Mesenchymal stem cell (in vitro differentiated cells and primary cell): ENCODE measurements around the gene PPP1R12B.
A peak's percentile ranks its signal among the peaks of the same experiment; 100 is the strongest.
"Not testable (repeated sequence)": the region's sequence is repeated elsewhere in the genome, so short reads cannot be mapped to it uniquely, and the experiment has no call there.

Experiments used
- DNase-seq: peaks from one replicate; pipeline ENCODE4 v3.0.0-alpha.2; 2013
- H2AFZ ChIP-seq: one replicate; pipeline ENCODE4 v1.6.1; 2013; ENCODE audit warnings: low read depth, mild to moderate bottlenecking, control low read depth, inconsistent platforms, low read length, moderate library complexity
- H2AK5ac ChIP-seq: 2 replicates; pipeline ENCODE4 v1.6.1; 2013; ENCODE audit warnings: low read length, moderate library complexity, mild to moderate bottlenecking, inconsistent platforms; ENCODE audit not compliant: severe bottlenecking
- H2BK120ac ChIP-seq: one replicate; pipeline ENCODE4 v1.6.1; 2013; ENCODE audit warnings: low read depth, mild to moderate bottlenecking, inconsistent platforms, low read length, moderate library complexity
- H2BK12ac ChIP-seq, 2 experiments: one replicate each; pipeline ENCODE4 v1.6.1; 2013; ENCODE audit warnings: inconsistent platforms in 2 of 2, low read length in 2 of 2, mild to moderate bottlenecking in 2 of 2, moderate library complexity in 2 of 2, control low read depth in 1 of 2
- H2BK15ac ChIP-seq: one replicate; pipeline ENCODE4 v1.6.1; 2013; ENCODE audit warnings: mild to moderate bottlenecking, low read depth, inconsistent platforms; ENCODE audit not compliant: poor library complexity, severe bottlenecking
- H2BK5ac ChIP-seq: 2 replicates; pipeline ENCODE4 v1.6.1; 2013; ENCODE audit warnings: low read depth, mild to moderate bottlenecking, low read length, control low read depth, inconsistent platforms; ENCODE audit not compliant: poor library complexity, severe bottlenecking
- H3K14ac ChIP-seq, 2 experiments: one replicate each; pipeline ENCODE4 v1.6.1; 2013; ENCODE audit warnings: inconsistent platforms in 2 of 2, low read length in 2 of 2, control low read depth in 1 of 2, mild to moderate bottlenecking in 1 of 2, moderate library complexity in 1 of 2
- H3K18ac ChIP-seq, 2 experiments: one replicate each; pipeline ENCODE4 v1.6.1; 2013; ENCODE audit warnings: inconsistent platforms in 2 of 2, low read length in 2 of 2, control low read depth in 1 of 2, low read depth in 1 of 2, mild to moderate bottlenecking in 1 of 2
- H3K23ac ChIP-seq, 2 experiments: one replicate each; pipeline ENCODE4 v1.6.1; 2013; ENCODE audit warnings: inconsistent platforms in 2 of 2, low read length in 2 of 2, mild to moderate bottlenecking in 2 of 2, moderate library complexity in 2 of 2, control low read depth in 1 of 2
- H3K27ac ChIP-seq: 2 replicates; pipeline ENCODE4 v1.5.1; 2013; ENCODE audit warnings: mild to moderate bottlenecking, moderate library complexity, low read length, control low read depth, inconsistent platforms; ENCODE audit not compliant: poor library complexity, severe bottlenecking
- H3K27me3 ChIP-seq, 2 experiments: 2 replicates each; pipeline versions ENCODE4 v1.6.1 to v1.7.0; 2013; ENCODE audit warnings: low read length in 2 of 2, mild to moderate bottlenecking in 2 of 2, moderate library complexity in 2 of 2, control low read depth in 1 of 2, inconsistent platforms in 1 of 2; ENCODE audit not compliant: control insufficient read depth in 1 of 2, insufficient read depth in 1 of 2
- H3K36me3 ChIP-seq, 2 experiments: 2 replicates each; pipeline versions ENCODE4 v1.6.1 to v1.7.0; 2013; ENCODE audit warnings: low read length in 2 of 2, control low read depth in 1 of 2, inconsistent platforms in 1 of 2, low read depth in 1 of 2, mild to moderate bottlenecking in 1 of 2; ENCODE audit not compliant: insufficient read depth in 2 of 2, control insufficient read depth in 1 of 2
- H3K4ac ChIP-seq, 2 experiments: one replicate each; pipeline ENCODE4 v1.6.1; 2013; ENCODE audit warnings: inconsistent platforms in 2 of 2, low read length in 2 of 2, mild to moderate bottlenecking in 2 of 2, moderate library complexity in 2 of 2, control low read depth in 1 of 2, low read depth in 1 of 2
- H3K4me1 ChIP-seq: 2 replicates; pipeline ENCODE4 v1.6.1; 2013; ENCODE audit warnings: low read depth, low read length, control low read depth; ENCODE audit not compliant: control insufficient read depth, insufficient read depth
- H3K4me2 ChIP-seq: 2 replicates; pipeline ENCODE4 v1.6.1; 2013; ENCODE audit warnings: low read length, mild to moderate bottlenecking, inconsistent platforms; ENCODE audit not compliant: poor library complexity, severe bottlenecking
- H3K4me3 ChIP-seq, 2 experiments: 2 replicates each; pipeline versions ENCODE4 v1.5.1 to v1.7.0; 2013; ENCODE audit warnings: low read length in 2 of 2, mild to moderate bottlenecking in 2 of 2, control low read depth in 1 of 2, low read depth in 1 of 2; ENCODE audit not compliant: insufficient read depth in 1 of 2
- H3K79me1 ChIP-seq: replicated peaks from 2 replicates; pipeline ENCODE4 v1.6.1; 2013; ENCODE audit warnings: mild to moderate bottlenecking, control low read depth, low read length, inconsistent platforms; ENCODE audit not compliant: poor library complexity, severe bottlenecking
- H3K9ac ChIP-seq: 2 replicates; pipeline ENCODE4 v1.7.0; 2013; ENCODE audit warnings: mild to moderate bottlenecking, low read length, moderate library complexity
- H3K9me3 ChIP-seq: 2 replicates; pipeline ENCODE4 v1.7.0; 2013; ENCODE audit warnings: mild to moderate bottlenecking, low read length; ENCODE audit not compliant: control insufficient read depth
- H4K8ac ChIP-seq: one replicate; pipeline ENCODE4 v1.6.1; 2013; ENCODE audit warnings: inconsistent platforms, mild to moderate bottlenecking, low read length, moderate library complexity
- H4K91ac ChIP-seq: one replicate; pipeline ENCODE4 v1.6.1; 2013; ENCODE audit warnings: mild to moderate bottlenecking, low read length, inconsistent platforms
- WGBS: methylation state at CpG from one replicate; pipeline ENCODE4 v1.1.7; 2013; ENCODE audit warnings: mixed read lengths; 5-methylcytosine and 5-hydroxymethylcytosine counted together

Gene PPP1R12B

GRCh38 chr1:202546377-202546776, 197.9 kb downstream of the PPP1R12B start:
- not testable (repeated sequence) for H3K14ac ChIP-seq, H2BK5ac ChIP-seq, H2AFZ ChIP-seq, H3K4ac ChIP-seq, H2BK15ac ChIP-seq, H3K27ac ChIP-seq, H3K4me3 ChIP-seq, H4K8ac ChIP-seq, H3K23ac ChIP-seq, H3K79me1 ChIP-seq, H3K9me3 ChIP-seq, H2AK5ac ChIP-seq, H4K91ac ChIP-seq, H3K4me2 ChIP-seq, H3K4me1 ChIP-seq, H3K36me3 ChIP-seq, H2BK12ac ChIP-seq, H3K18ac ChIP-seq, H3K27me3 ChIP-seq, H2BK120ac ChIP-seq, H3K9ac ChIP-seq
- DNase-seq: peak; percentile 18
- WGBS: 93% methylated on average over 3 of the region's 3 CpGs

GRCh38 chr1:202546796-202547195, 198.3 kb downstream of the PPP1R12B start:
- not testable (repeated sequence) for H3K27ac ChIP-seq, H2BK120ac ChIP-seq, H3K14ac ChIP-seq, H2BK12ac ChIP-seq, H3K4me3 ChIP-seq, H2AFZ ChIP-seq, H3K4me1 ChIP-seq, H3K36me3 ChIP-seq, H2AK5ac ChIP-seq, H3K4ac ChIP-seq, H3K4me2 ChIP-seq, H3K9me3 ChIP-seq, H2BK15ac ChIP-seq, H4K8ac ChIP-seq, H3K79me1 ChIP-seq, H2BK5ac ChIP-seq, H3K27me3 ChIP-seq, H3K9ac ChIP-seq, H3K23ac ChIP-seq, H4K91ac ChIP-seq, H3K18ac ChIP-seq
- DNase-seq: peak; percentile 36
- 100% methylated on average over 1 of the region's 3 CpGs for WGBS

- H3K4me2 ChIP-seq: no peak overlapping the region
- H3K4ac ChIP-seq: no peak overlapping the region
- H3K79me1 ChIP-seq: no peaks in the 10 kb centered on the region
- no peak overlapping the region for H3K27ac ChIP-seq
- no peaks in the 10 kb centered on the region for H3K4me1 ChIP-seq
- no peak overlapping the region for H2AK5ac ChIP-seq
- no peak overlapping the region for H3K14ac ChIP-seq
- H3K27me3 ChIP-seq: no peaks in the 10 kb centered on the region
- H2BK120ac ChIP-seq: no peak overlapping the region
- H3K9ac ChIP-seq: no peak overlapping the region
- no peaks in the 10 kb centered on the region for H3K9me3 ChIP-seq
- no peaks in the 10 kb centered on the region for H3K36me3 ChIP-seq
- H3K4me3 ChIP-seq: no peak overlapping the region
- no peak overlapping the region for H3K18ac ChIP-seq
- no peak overlapping the region for H2BK12ac ChIP-seq
- no peak overlapping the region for H2AFZ ChIP-seq
- no peak overlapping the region for H2BK15ac ChIP-seq
- no peak overlapping the region for H4K91ac ChIP-seq
- no peak overlapping the region for H4K8ac ChIP-seq
- DNase-seq: no peak
- no peak overlapping the region for H3K23ac ChIP-seq
- H2BK5ac ChIP-seq: no peak overlapping the region
These were observed 198.7 kb downstream of the PPP1R12B start for GRCh38 chr1:202547215-202547614.

- H3K9ac ChIP-seq, DNase-seq, H3K4me2 ChIP-seq, H2BK12ac ChIP-seq, H3K27me3 ChIP-seq, H3K18ac ChIP-seq, H2BK15ac ChIP-seq, H3K23ac ChIP-seq, H3K79me1 ChIP-seq, H3K27ac ChIP-seq, H3K4me3 ChIP-seq, H3K4me1 ChIP-seq, H2AFZ ChIP-seq, H3K9me3 ChIP-seq, H2AK5ac ChIP-seq, H3K4ac ChIP-seq, H2BK5ac ChIP-seq, H3K36me3 ChIP-seq, H2BK120ac ChIP-seq, H3K14ac ChIP-seq, H4K8ac ChIP-seq, H4K91ac ChIP-seq: not testable (repeated sequence)
- no CpG with 5 or more reads among the region's 1 CpG for WGBS
These were observed 201.6 kb downstream of the PPP1R12B start for GRCh38 chr1:202550088-202550487.
